ENCODE results near the gene CEMIP. TPM values are rescaled to one million over a fixed set of nuclear protein-coding genes. Genes with fewer than 3 reads are reported as not detected.

The CEMIP gene
- total RNA-seq, 2 experiments from 2014 or later, result not detected

DNA sequence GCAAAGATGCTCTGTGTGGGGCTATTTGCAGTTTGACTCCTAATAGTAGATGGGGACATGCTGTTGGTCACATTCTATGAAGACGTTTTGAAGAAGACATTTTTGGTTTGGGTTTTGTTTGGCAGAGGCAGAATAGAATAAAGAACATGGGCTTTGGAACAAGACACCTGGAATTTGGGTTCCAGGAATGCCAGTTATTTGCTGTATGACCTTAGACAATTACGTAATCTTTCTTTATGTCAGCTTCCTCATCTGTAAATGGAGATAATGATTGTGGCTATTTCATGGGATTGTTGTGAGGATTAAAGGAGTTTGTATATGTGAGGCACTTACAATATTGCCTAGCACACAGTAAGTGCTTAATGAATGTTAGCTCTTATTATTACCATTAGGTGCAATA lies 118.9 kb downstream of the CEMIP start:
- TF ChIP-seq CTCF (conservative IDR thresholded peaks at IDR 0.05; ENCODE audit: low read length) (no peak), EZH2phosphoT487 (IDR thresholded peaks at IDR 0.05; ENCODE audit: borderline replicate concordance, low read depth, low read length) (no peak)
- Histone ChIP-seq H2AFZ (ENCODE audit: low read length) (no peak overlapping the region), H3K27ac (ENCODE audit: low read depth, low read length, poor library complexity, severe bottlenecking) (no peak overlapping the region), H3K36me3 (ENCODE audit: insufficient read depth, low read length) (no peaks in the 10 kb centered on the region), H3K9me3 (ENCODE audit: low read length) (peaks cover 4% of the 10 kb centered on the region; the same call in 1 of the 2 replicates), H3K4me2 (ENCODE audit: low read length) (no peak overlapping the region), H3K4me3 (ENCODE audit: low read depth, low read length, poor library complexity, severe bottlenecking) (no peak overlapping the region), H3K4me1 (ENCODE audit: insufficient read depth, low read length, poor library complexity, severe bottlenecking) (no peaks in the 10 kb centered on the region), H3K9me2 (ENCODE audit: insufficient read depth, low read length) (no peaks in the 10 kb centered on the region), H4K20me1 (ENCODE audit: insufficient read depth, low read length) (no peaks in the 10 kb centered on the region), H3K79me2 (ENCODE audit: insufficient read depth, low read depth, low read length) (no peaks in the 10 kb centered on the region)
- ChIA-PET CTCF (ENCODE audit: unreplicated experiment) (no interaction called here), POLR2A (interaction anchor here (1.2 kb wide), 1 partner anchor 71 kb away, joined by 3 read pairs; no protein-coding TSS in a partner anchor)
- DNase-seq (ENCODE audit: low spot score), result no peak
- no TSS peak for BruUV-seq (replicated peaks)
- intact Hi-C loops (cut with micrococcal nuclease; ENCODE audit: unreplicated experiment), result no loop called here

- Histone ChIP-seq H3K79me2 (ENCODE audit: insufficient read depth, low read depth, low read length) (no peaks in the 10 kb centered on the region), H4K20me1 (ENCODE audit: insufficient read depth, low read length) (no peaks in the 10 kb centered on the region), H3K4me3 (ENCODE audit: low read depth, low read length, poor library complexity, severe bottlenecking) (no peak overlapping the region), H3K36me3 (ENCODE audit: insufficient read depth, low read length) (no peaks in the 10 kb centered on the region), H3K9me2 (ENCODE audit: insufficient read depth, low read length) (no peaks in the 10 kb centered on the region), H3K9me3 (ENCODE audit: low read length) (no peaks in the 10 kb centered on the region), H3K27ac (ENCODE audit: low read depth, low read length, poor library complexity, severe bottlenecking) (no peak overlapping the region), H3K4me1 (ENCODE audit: insufficient read depth, low read length, poor library complexity, severe bottlenecking) (no peaks in the 10 kb centered on the region), H3K4me2 (ENCODE audit: low read length) (no peak overlapping the region), H2AFZ (ENCODE audit: low read length) (no peak overlapping the region)
- DNase-seq (ENCODE audit: low spot score), result no peak
- intact Hi-C loops (cut with micrococcal nuclease; ENCODE audit: unreplicated experiment), result no loop called here
- POLR2A ChIA-PET, result no interaction called here
- no TSS peak for BruUV-seq (replicated peaks)
- CTCF ChIA-PET (ENCODE audit: unreplicated experiment), result no interaction called here
- TF ChIP-seq CTCF (conservative IDR thresholded peaks at IDR 0.05; ENCODE audit: low read length), result no peak
- TF ChIP-seq EZH2phosphoT487 (IDR thresholded peaks at IDR 0.05; ENCODE audit: borderline replicate concordance, low read depth, low read length), result no peak
Measured at GRCh38 chr15:80902298-80902801, 123.2 kb downstream of the CEMIP start.

GRCh38 chr15:80904998-80905397 lies 125.8 kb downstream of the CEMIP start:
- TF ChIP-seq EZH2phosphoT487 (IDR thresholded peaks at IDR 0.05; ENCODE audit: borderline replicate concordance, low read depth, low read length) (no peak), CTCF (conservative IDR thresholded peaks at IDR 0.05; ENCODE audit: low read length) (no peak)
- Histone ChIP-seq H3K36me3 (ENCODE audit: insufficient read depth, low read length) (no peaks in the 10 kb centered on the region), H3K79me2 (ENCODE audit: insufficient read depth, low read depth, low read length) (no peaks in the 10 kb centered on the region), H3K4me3 (ENCODE audit: low read depth, low read length, poor library complexity, severe bottlenecking) (no peak overlapping the region), H3K4me2 (ENCODE audit: low read length) (no peak overlapping the region), H2AFZ (ENCODE audit: low read length) (no peak overlapping the region), H3K4me1 (ENCODE audit: insufficient read depth, low read length, poor library complexity, severe bottlenecking) (no peaks in the 10 kb centered on the region), H3K9me3 (ENCODE audit: low read length) (no peaks in the 10 kb centered on the region), H3K9me2 (ENCODE audit: insufficient read depth, low read length) (no peaks in the 10 kb centered on the region), H3K27ac (ENCODE audit: low read depth, low read length, poor library complexity, severe bottlenecking) (no peak overlapping the region), H4K20me1 (ENCODE audit: insufficient read depth, low read length) (no peaks in the 10 kb centered on the region)
- no peak for DNase-seq (ENCODE audit: low spot score)
- ChIA-PET POLR2A (no interaction called here), CTCF (ENCODE audit: unreplicated experiment) (no interaction called here)
- BruUV-seq (replicated peaks), result no TSS peak
- intact Hi-C loops (cut with micrococcal nuclease; ENCODE audit: unreplicated experiment), result no loop called here

Data from OCI-LY7 (cell line).